ENCODE data around the gene PUS7L. TPM values are rescaled to one million over a fixed set of nuclear protein-coding genes. Genes with fewer than 3 reads are reported as not detected.

Gene PUS7L
- total and polyA plus RNA-seq, 2 of the 13 experiments (the other 11 are each of a cell fraction or from before 2014, with no cell fraction given), result 6.5 to 37.6 TPM

GRCh38 chr12:43805860-43806736 is 47.5 kb upstream of the PUS7L start, which contains the start of gene TWF1 (continued):
- no peak for TF ChIP-seq ZNF891 (CRISPR knock-in tag; IDR thresholded peaks at IDR 0.05)
- TF ChIP-seq KDM4B (CRISPR knock-in tag; IDR thresholded peaks at IDR 0.05), result no peak
- TF ChIP-seq FOXO4 (CRISPR knock-in tag; conservative IDR thresholded peaks at IDR 0.05), result 0 out of 2 replicates have a peak, but pooled peaks have one; percentile 89
- no peak for TF ChIP-seq NR0B2 (CRISPR knock-in tag; IDR thresholded peaks at IDR 0.05)
- TF ChIP-seq ZNF770 (CRISPR knock-in tag; IDR thresholded peaks at IDR 0.05), result peak; percentile 63
- no peak for TF ChIP-seq GATA4 (IDR thresholded peaks at IDR 0.05; ENCODE audit: borderline replicate concordance, low read depth)
- TF ChIP-seq HDAC2 (CRISPR knock-in tag; IDR thresholded peaks at IDR 0.05), result no peak
- no peak for TF ChIP-seq CENPT (CRISPR knock-in tag; IDR thresholded peaks at IDR 0.05; ENCODE audit: low read depth)
- no peak for TF ChIP-seq SOX13 (IDR thresholded peaks at IDR 0.05)
- TF ChIP-seq SOX13 (CRISPR knock-in tag; conservative IDR thresholded peaks at IDR 0.05 in 1 of 2, IDR thresholded peaks at IDR 0.05 in 1 of 2), result no peak
- TF ChIP-seq NKX3-1 (CRISPR knock-in tag; IDR thresholded peaks at IDR 0.05), result 0 out of 2 replicates have a peak, but pooled peaks have one; percentile 23
- no peak for TF ChIP-seq RFXAP (CRISPR knock-in tag; IDR thresholded peaks at IDR 0.05; ENCODE audit: borderline replicate concordance)
- no peak for TF ChIP-seq ZNF326 (CRISPR knock-in tag; IDR thresholded peaks at IDR 0.05; ENCODE audit: borderline replicate concordance)
- no peak for TF ChIP-seq SMC3 (IDR thresholded peaks at IDR 0.05; ENCODE audit: low read length)
- 0 out of 2 replicates have a peak, but pooled peaks have one; percentile 55 for TF ChIP-seq ZNF451 (CRISPR knock-in tag; IDR thresholded peaks at IDR 0.05)
- 0 out of 2 replicates have a peak, but pooled peaks have one; percentile 5 for TF ChIP-seq ZNF629 (CRISPR knock-in tag; conservative IDR thresholded peaks at IDR 0.05)
- TF ChIP-seq ZNF576 (CRISPR knock-in tag; IDR thresholded peaks at IDR 0.05), result no peak
- no peak for TF ChIP-seq ZBTB4 (CRISPR knock-in tag; IDR thresholded peaks at IDR 0.05; ENCODE audit: borderline replicate concordance)
- no peak for TF ChIP-seq ZMYM3 (CRISPR knock-in tag; IDR thresholded peaks at IDR 0.05)
- TF ChIP-seq CSRNP2 (CRISPR knock-in tag; conservative IDR thresholded peaks at IDR 0.05; ENCODE audit: low read depth), result no peak

Measured in HepG2 (cell line).